HG02852 (cell line): ENCODE data around the gene CRACDL.
"Not testable (repeated sequence)": the region's sequence is repeated elsewhere in the genome, so short reads cannot be mapped to it uniquely, and the experiment has no call there.

Source experiments
- ATAC-seq: cut with Tn5 transposase; IDR thresholded peaks from one replicate; pipeline ENCODE4 v1.9.1; 2021; ENCODE audit warnings: mild to moderate bottlenecking, moderate library complexity; ENCODE audit not compliant: unreplicated experiment

The CRACDL gene

GRCh38 chr2:98759827-98760625 is 176.0 kb downstream of the CRACDL start:
- no peak for ATAC-seq

- ATAC-seq = no peak
Observed at GRCh38 chr2:98759338-98759737, 176.7 kb downstream of the CRACDL start.

- ATAC-seq = peak; percentile 84
Observed at GRCh38 chr2:98757904-98758421, 178.1 kb downstream of the CRACDL start.

GRCh38 chr2:98753801-98754200 is 182.2 kb downstream of the CRACDL start:
- no peak for ATAC-seq

GRCh38 chr2:98752711-98753110 is 183.3 kb downstream of the CRACDL start:
- not testable (repeated sequence) for ATAC-seq

- no peak for ATAC-seq
Observed at GRCh38 chr2:98751748-98752147, 184.3 kb downstream of the CRACDL start.

GRCh38 chr2:98750593-98751282 is 185.3 kb downstream of the CRACDL start:
- no peak for ATAC-seq

- ATAC-seq = peak; percentile 68
Observed at GRCh38 chr2:98749066-98749450, 187.0 kb downstream of the CRACDL start.

GRCh38 chr2:98748292-98749065 is 187.5 kb downstream of the CRACDL start:
- ATAC-seq = peak; percentile 60

GRCh38 chr2:98747888-98748287 is 188.1 kb downstream of the CRACDL start:
- ATAC-seq = no peak

GRCh38 chr2:98746426-98746825 is 189.6 kb downstream of the CRACDL start:
- no peak for ATAC-seq

- no peak for ATAC-seq
Observed at GRCh38 chr2:98744595-98744994, 191.4 kb downstream of the CRACDL start.
